DND-41 (cell line): ENCODE results near the gene C4orf46.

ENCODE experiments used
- ATAC-seq: fragments of 200-7000 bp; cut with Tn5 transposase; 3 replicates; pipeline ENCODE4 v1.9.1; 2021; ENCODE audit warnings: low read depth; ENCODE audit not compliant: insufficient read depth
- DNase-seq: peaks from one replicate; pipeline ENCODE4 v3.0.0-alpha.2; 2020
- H2AFZ ChIP-seq: 2 replicates; pipeline ENCODE4 v1.6.0; 2012; ENCODE audit warnings: low read depth, low read length
- H3K27ac ChIP-seq: 2 replicates; pipeline ENCODE4 v1.5.1; 2012; ENCODE audit warnings: low read length, inconsistent platforms
- H3K27me3 ChIP-seq: fragments of 200-600 bp; sonication (generic); 2 replicates; pipeline ENCODE4 v1.6.0; 2012; ENCODE audit warnings: low read length, mild to moderate bottlenecking, inconsistent platforms; ENCODE audit not compliant: insufficient read depth, poor library complexity
- H3K36me3 ChIP-seq: 2 replicates; pipeline ENCODE4 v1.5.1; 2012; ENCODE audit warnings: low read length, inconsistent platforms; ENCODE audit not compliant: insufficient read depth
- H3K4me1 ChIP-seq: 2 replicates; pipeline ENCODE4 v1.5.1; 2012; ENCODE audit warnings: mild to moderate bottlenecking, low read length; ENCODE audit not compliant: insufficient read depth
- H3K4me2 ChIP-seq: 2 replicates; pipeline ENCODE4 v1.6.0; 2012; ENCODE audit warnings: mild to moderate bottlenecking, moderate library complexity, low read length, inconsistent platforms; ENCODE audit not compliant: insufficient read depth
- H3K4me3 ChIP-seq, 2 experiments: fragments of 200-600 bp in 1 of 2; shearing (Covaris generic) in 1 of 2; 2 replicates each; pipeline ENCODE4 v1.5.1; 2012 to 2016; ENCODE audit warnings: inconsistent platforms in 2 of 2, low read length in 2 of 2, mild to moderate bottlenecking in 2 of 2, low read depth in 1 of 2, moderate library complexity in 1 of 2
- H3K79me2 ChIP-seq: 2 replicates; pipeline ENCODE4 v1.6.0; 2012; ENCODE audit warnings: low read length, inconsistent platforms; ENCODE audit not compliant: insufficient read depth
- H3K9ac ChIP-seq: 2 replicates; pipeline ENCODE4 v1.6.0; 2012; ENCODE audit warnings: low read depth, mild to moderate bottlenecking, inconsistent platforms, low read length, moderate library complexity
- H3K9me3 ChIP-seq: 2 replicates; pipeline ENCODE4 v1.5.1; 2012; ENCODE audit warnings: low read length, moderate library complexity, mild to moderate bottlenecking, inconsistent platforms; ENCODE audit not compliant: insufficient read depth, severe bottlenecking
- H4K20me1 ChIP-seq: 2 replicates; pipeline ENCODE4 v1.6.0; 2012; ENCODE audit warnings: low read length; ENCODE audit not compliant: insufficient read depth
- EZH2 ChIP-seq: IDR thresholded peaks from 3 replicates; pipeline ENCODE4 v1.6.1; 2012; ENCODE audit warnings: borderline replicate concordance, low read depth, mild to moderate bottlenecking, moderate library complexity, low read length, inconsistent platforms; ENCODE audit not compliant: severe bottlenecking
- TF ChIP-seq, protein P1 (sequence below): IDR thresholded peaks from 2 replicates; pipeline ENCODE4 v1.5.1; 2012; ENCODE audit warnings: borderline replicate concordance, low read length, moderate library complexity, mild to moderate bottlenecking; ENCODE audit not compliant: poor library complexity, severe bottlenecking; ENCODE audit errors: extremely low read depth

Gene C4orf46

GRCh38 chr4:158681629-158682028 is 9.9 kb upstream of the C4orf46 start:
- Histone ChIP-seq H3K36me3 (peaks cover 8% of the 10 kb centered on the region; the same call in 1 of the 2 replicates), H2AFZ (no peak overlapping the region), H3K9me3 (no peaks in the 10 kb centered on the region), H3K9ac (no peak overlapping the region), H4K20me1 (no peaks in the 10 kb centered on the region; the same call in 1 of the 2 replicates), H3K79me2 (peaks cover 4% of the 10 kb centered on the region; the same call in 1 of the 2 replicates), H3K27ac (no peak overlapping the region), H3K27me3 (no peaks in the 10 kb centered on the region), H3K4me3 (no peak overlapping the region), H3K4me2 (no peak overlapping the region), H3K4me1 (no peaks in the 10 kb centered on the region)
- DNase-seq (no peak), ATAC-seq (no peak)
- no peak for TF ChIP-seq EZH2
- TF ChIP-seq, protein P1, sequence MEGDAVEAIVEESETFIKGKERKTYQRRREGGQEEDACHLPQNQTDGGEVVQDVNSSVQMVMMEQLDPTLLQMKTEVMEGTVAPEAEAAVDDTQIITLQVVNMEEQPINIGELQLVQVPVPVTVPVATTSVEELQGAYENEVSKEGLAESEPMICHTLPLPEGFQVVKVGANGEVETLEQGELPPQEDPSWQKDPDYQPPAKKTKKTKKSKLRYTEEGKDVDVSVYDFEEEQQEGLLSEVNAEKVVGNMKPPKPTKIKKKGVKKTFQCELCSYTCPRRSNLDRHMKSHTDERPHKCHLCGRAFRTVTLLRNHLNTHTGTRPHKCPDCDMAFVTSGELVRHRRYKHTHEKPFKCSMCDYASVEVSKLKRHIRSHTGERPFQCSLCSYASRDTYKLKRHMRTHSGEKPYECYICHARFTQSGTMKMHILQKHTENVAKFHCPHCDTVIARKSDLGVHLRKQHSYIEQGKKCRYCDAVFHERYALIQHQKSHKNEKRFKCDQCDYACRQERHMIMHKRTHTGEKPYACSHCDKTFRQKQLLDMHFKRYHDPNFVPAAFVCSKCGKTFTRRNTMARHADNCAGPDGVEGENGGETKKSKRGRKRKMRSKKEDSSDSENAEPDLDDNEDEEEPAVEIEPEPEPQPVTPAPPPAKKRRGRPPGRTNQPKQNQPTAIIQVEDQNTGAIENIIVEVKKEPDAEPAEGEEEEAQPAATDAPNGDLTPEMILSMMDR = no peak

DNA sequence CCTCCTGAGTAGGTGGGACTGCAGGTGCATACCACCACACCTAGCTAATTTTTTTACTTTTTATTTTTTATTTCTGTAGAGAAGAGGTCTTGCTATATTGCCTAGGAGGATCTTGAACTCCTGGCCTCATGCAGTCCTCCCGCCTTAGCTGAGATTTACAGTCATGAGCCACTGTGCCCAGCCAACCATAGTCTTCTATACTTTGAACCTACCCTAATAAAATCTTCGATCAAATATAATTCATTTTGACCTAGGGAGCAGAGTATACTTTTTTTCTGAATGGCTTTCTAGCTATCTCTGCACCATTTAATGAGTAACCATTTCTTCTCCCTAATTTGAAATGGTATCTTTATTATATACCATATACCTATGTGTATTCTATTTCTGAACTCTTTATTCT is 7.1 kb upstream of the C4orf46 start:
- DNase-seq = no peak
- Histone ChIP-seq H3K36me3 (no peaks in the 10 kb centered on the region), H4K20me1 (no peaks in the 10 kb centered on the region; the same call in 1 of the 2 replicates), H3K4me2 (no peak overlapping the region), H3K9ac (no peak overlapping the region), H2AFZ (no peak overlapping the region), H3K27me3 (no peaks in the 10 kb centered on the region), H3K79me2 (peaks cover 8% of the 10 kb centered on the region), H3K9me3 (no peaks in the 10 kb centered on the region), H3K4me3 (no peak overlapping the region), H3K27ac (no peak overlapping the region), H3K4me1 (peaks cover 4% of the 10 kb centered on the region)
- no peak for TF ChIP-seq EZH2
- TF ChIP-seq, protein P1 = no peak
- ATAC-seq = no peak

DNA sequence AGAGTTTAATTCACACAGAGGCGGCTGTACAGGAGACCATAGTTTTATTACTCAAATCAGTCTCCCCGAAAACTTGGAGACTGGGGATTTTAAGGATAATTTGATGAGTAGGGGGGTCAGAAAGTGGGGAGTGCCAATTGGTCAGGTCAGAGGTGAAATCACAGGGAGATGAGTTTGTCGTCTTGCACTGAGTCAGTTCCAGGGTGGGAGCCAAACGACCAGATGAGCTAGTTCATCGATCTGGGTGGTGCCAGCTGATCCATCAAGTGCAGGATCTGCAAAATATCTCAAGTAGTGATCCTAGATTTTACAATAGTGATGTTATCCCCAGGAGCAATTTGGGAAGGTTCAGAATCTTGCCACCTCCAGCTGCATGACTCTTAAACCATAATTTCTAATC is 4.4 kb upstream of the C4orf46 start:
- Histone ChIP-seq H3K27me3 (no peaks in the 10 kb centered on the region), H3K4me3 (no peak overlapping the region), H3K9me3 (no peaks in the 10 kb centered on the region), H4K20me1 (peaks cover under 1% of the 10 kb centered on the region; the same call in 1 of the 2 replicates), H3K79me2 (peaks cover 29% of the 10 kb centered on the region), H3K4me1 (peaks cover 17% of the 10 kb centered on the region), H3K27ac (no peak overlapping the region), H3K9ac (no peak overlapping the region), H3K36me3 (no peaks in the 10 kb centered on the region), H3K4me2 (no peak overlapping the region), H2AFZ (no peak overlapping the region)
- TF ChIP-seq, protein P1 = no peak
- TF ChIP-seq EZH2 = no peak
- ATAC-seq (no peak), DNase-seq (no peak)

DNA sequence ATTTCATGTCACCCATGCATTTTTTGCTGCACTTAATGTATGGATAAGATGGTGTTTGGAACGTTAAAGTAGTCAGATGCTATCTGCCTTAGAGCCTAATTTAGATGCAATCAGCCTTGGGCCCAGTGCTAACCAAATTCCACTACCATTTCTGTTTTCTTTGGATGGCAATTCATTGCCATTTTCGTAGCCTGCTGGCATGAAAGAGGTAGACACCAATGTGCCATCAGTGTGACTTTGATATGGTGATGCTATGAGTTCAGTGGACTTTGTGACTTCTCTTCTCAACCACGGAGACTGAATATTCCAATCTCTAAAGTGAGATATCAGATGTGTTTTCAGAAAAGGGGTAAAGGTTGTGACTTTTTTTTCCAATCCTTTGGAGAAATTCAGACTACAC is 1.9 kb upstream of the C4orf46 start:
- Histone ChIP-seq H3K27me3 (no peaks in the 10 kb centered on the region), H4K20me1 (peaks cover 15% of the 10 kb centered on the region; the same call in 1 of the 2 replicates), H3K4me3 (no peak overlapping the region; a peak in 1 of 4 replicates), H3K9me3 (no peaks in the 10 kb centered on the region), H3K79me2 (peaks cover 54% of the 10 kb centered on the region), H3K36me3 (peaks cover 7% of the 10 kb centered on the region), H3K9ac (no peak overlapping the region; the same call in 1 of the 2 replicates), H3K4me2 (peak overlapping the region; percentile 83), H2AFZ (no peak overlapping the region), H3K4me1 (peaks cover 35% of the 10 kb centered on the region), H3K27ac (no peak overlapping the region)
- TF ChIP-seq, protein P1 = no peak
- no peak for TF ChIP-seq EZH2
- DNase-seq (no peak), ATAC-seq (no peak)
